GM18907 (cell line): Measurements from ENCODE around the gene LLGL2.
"Not testable (repeated sequence)": the region's sequence is repeated elsewhere in the genome, so short reads cannot be mapped to it uniquely, and the experiment has no call there.

Experiments used
- ATAC-seq: cut with Tn5 transposase; IDR thresholded peaks from one replicate; pipeline ENCODE4 v1.9.1; 2021; ENCODE audit warnings: mild to moderate bottlenecking, moderate library complexity; ENCODE audit not compliant: unreplicated experiment

The LLGL2 gene

GRCh38 chr17:75568412-75569255 lies 43.1 kb downstream of the LLGL2 start:
- ATAC-seq = no peak

GRCh38 chr17:75570034-75570676 lies 44.7 kb downstream of the LLGL2 start:
- no peak for ATAC-seq

- peak; percentile 8 for ATAC-seq
Observed at GRCh38 chr17:75570772-75571171, 45.3 kb downstream of the LLGL2 start.

- peak; percentile 62 for ATAC-seq
Observed at GRCh38 chr17:75571197-75571884, 45.8 kb downstream of the LLGL2 start.

GRCh38 chr17:75571885-75572215 lies 46.4 kb downstream of the LLGL2 start:
- ATAC-seq = no peak

GRCh38 chr17:75572713-75573539 lies 47.4 kb downstream of the LLGL2 start:
- ATAC-seq = no peak

- no peak for ATAC-seq
Observed at GRCh38 chr17:75573540-75573957, 48.1 kb downstream of the LLGL2 start.

- ATAC-seq = no peak
Observed at GRCh38 chr17:75573994-75574393, 48.5 kb downstream of the LLGL2 start.

- no peak for ATAC-seq
Observed at GRCh38 chr17:75574404-75575036, 49.0 kb downstream of the LLGL2 start.

- no peak for ATAC-seq
Observed at GRCh38 chr17:75575197-75575596, 49.7 kb downstream of the LLGL2 start.

- ATAC-seq = no peak
Observed at GRCh38 chr17:75575728-75576127, 50.2 kb downstream of the LLGL2 start.

GRCh38 chr17:75576661-75577060 lies 51.2 kb downstream of the LLGL2 start:
- no peak for ATAC-seq

GRCh38 chr17:75581121-75581725 lies 55.7 kb downstream of the LLGL2 start:
- ATAC-seq = not testable (repeated sequence)

- not testable (repeated sequence) for ATAC-seq
Observed at GRCh38 chr17:75583197-75583596, 57.7 kb downstream of the LLGL2 start.

GRCh38 chr17:75584849-75585175 lies 59.3 kb downstream of the LLGL2 start:
- no peak for ATAC-seq

- peak; percentile 7 for ATAC-seq
Observed at GRCh38 chr17:75587675-75588595, 62.4 kb downstream of the LLGL2 start, which contains the start of gene MYO15B. Gene MYO15B, plus strand, starts transcription at chr17:75587800. Its CDS starts 258 bp downstream, at chr17:75588058.

- peak; percentile 23 for ATAC-seq
Observed at GRCh38 chr17:75588596-75589011, 63.1 kb downstream of the LLGL2 start.

- peak; percentile 61 for ATAC-seq
Observed at GRCh38 chr17:75589012-75589918, 63.8 kb downstream of the LLGL2 start.
